Lower leg skin (tissue), 4 donors: Measurements from ENCODE around the gene EYA2. TPM values are rescaled to one million over a fixed set of nuclear protein-coding genes. Genes with fewer than 3 reads are reported as not detected.

Experiments
- DNase-seq, 2 donors: peaks; one replicate each; pipeline ENCODE4 v3.0.0-alpha.2; 2019; ENCODE audit warnings: low spot score in 2 of 2
- H3K4me3 ChIP-seq: fragments of 200-600 bp; sonication (generic); 2 replicates; pipeline ENCODE4 v1.5.1; 2017; ENCODE audit warnings: mild to moderate bottlenecking, low read depth; ENCODE audit not compliant: poor library complexity, severe bottlenecking
- CTCF ChIP-seq, 3 donors: fragments of 450-650 bp; IDR thresholded peaks; one replicate each; pipeline ENCODE4 v1.5.1; 2016; ENCODE audit warnings: antibody characterized with exemption in 3 of 3, mild to moderate bottlenecking in 3 of 3, moderate library complexity in 2 of 3
- POLR2A ChIP-seq, 2 donors: fragments of 450-650 bp; IDR thresholded peaks; one replicate each; pipeline ENCODE4 v1.6.1; 2016 to 2017; ENCODE audit warnings: antibody characterized with exemption in 2 of 2, mild to moderate bottlenecking in 1 of 2, moderate library complexity in 1 of 2
- WGBS, 2 donors: methylation state at CpG; one replicate each; pipeline ENCODE4 v1.1.5; 2018; 5-methylcytosine and 5-hydroxymethylcytosine counted together
- intact Hi-C: fragments of 100-400 bp; cut with DNase I; formaldehyde crosslinking; loops from one replicate; pipeline ENCODE4 v1.15.0; 2023; ENCODE audit warnings: low total_unique reads
- total RNA-seq, 4 donors: library from RNA; depleted of rRNA; stranded (reverse); fragments of >200 nt; gene quantifications; one replicate each; pipeline ENCODE4 v1.1.0, GENCODE V29; 2016

EYA2 gene
- total RNA-seq, 4 donors from 2014 or later, result 0.63 to 6.1 (median 3.3) TPM

DNA sequence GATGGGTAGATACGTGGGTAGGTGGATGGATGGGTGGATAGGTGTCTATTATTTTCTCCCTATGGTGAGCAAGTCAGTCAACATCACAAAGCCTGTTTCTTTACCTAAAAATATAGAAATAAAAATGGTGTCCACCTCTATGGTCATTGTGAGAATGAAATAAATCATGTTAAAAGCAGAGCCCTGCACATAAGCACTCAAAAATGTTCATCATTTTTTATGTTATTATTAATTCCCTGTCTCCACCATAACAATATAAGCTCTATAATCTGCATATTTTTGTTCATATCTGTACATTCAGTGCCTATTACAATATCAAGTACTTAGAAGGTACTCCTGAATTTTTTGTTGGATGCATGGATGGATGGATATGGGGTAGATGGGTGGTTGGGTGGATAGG is 284.2 kb downstream of the EYA2 start:
- TF ChIP-seq POLR2A (IDR thresholded peaks at IDR 0.05) (no peak), CTCF (IDR thresholded peaks at IDR 0.05) (no peak)
- WGBS, 2 donors, result 88 to 95% methylated on average over 1 of the region's 1 CpG
- intact Hi-C loops, result no loop called here
- no peak for DNase-seq
- H3K4me3 ChIP-seq, result no peak overlapping the region

DNA sequence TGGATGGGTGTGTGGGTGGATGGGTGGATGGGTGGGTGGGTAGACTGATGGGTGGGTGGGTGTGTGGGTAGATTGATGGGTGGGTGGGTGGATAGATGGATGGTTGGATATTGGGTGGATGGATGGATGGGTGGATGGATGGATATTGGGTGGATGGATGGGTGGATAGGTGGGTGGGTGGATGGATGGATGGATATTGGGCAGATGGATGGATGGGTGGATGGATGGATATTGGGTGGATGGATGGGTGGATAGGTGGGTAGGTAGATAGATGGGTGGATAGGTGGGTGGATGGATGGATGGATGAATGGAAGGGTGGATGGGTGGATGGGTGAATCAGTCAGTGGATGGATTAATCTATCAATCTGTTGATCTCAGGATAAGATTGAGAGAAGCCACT is 284.6 kb downstream of the EYA2 start:
- no peak for DNase-seq
- intact Hi-C loops, result no loop called here
- no peak overlapping the region for H3K4me3 ChIP-seq
- TF ChIP-seq POLR2A (IDR thresholded peaks at IDR 0.05) (no peak), CTCF (IDR thresholded peaks at IDR 0.05) (no peak)

GRCh38 chr20:47181056-47181862 is 286.6 kb downstream of the EYA2 start:
- TF ChIP-seq POLR2A (IDR thresholded peaks at IDR 0.05), result no peak
- TF ChIP-seq CTCF (IDR thresholded peaks at IDR 0.05), result no peak
- intact Hi-C loops, result no loop called here
- DNase-seq, result no peak
- no peak overlapping the region for H3K4me3 ChIP-seq
- 70 to 71% methylated on average over 5 of the region's 5 CpGs for WGBS, 2 donors

GRCh38 chr20:47183367-47183766 is 288.7 kb downstream of the EYA2 start:
- no peak for DNase-seq
- H3K4me3 ChIP-seq, result no peak overlapping the region
- WGBS, 2 donors, result 64 to 76% methylated on average over 9 of the region's 9 CpGs
- intact Hi-C loops, result no loop called here
- TF ChIP-seq POLR2A (IDR thresholded peaks at IDR 0.05) (no peak), CTCF (IDR thresholded peaks at IDR 0.05) (no peak)

DNA sequence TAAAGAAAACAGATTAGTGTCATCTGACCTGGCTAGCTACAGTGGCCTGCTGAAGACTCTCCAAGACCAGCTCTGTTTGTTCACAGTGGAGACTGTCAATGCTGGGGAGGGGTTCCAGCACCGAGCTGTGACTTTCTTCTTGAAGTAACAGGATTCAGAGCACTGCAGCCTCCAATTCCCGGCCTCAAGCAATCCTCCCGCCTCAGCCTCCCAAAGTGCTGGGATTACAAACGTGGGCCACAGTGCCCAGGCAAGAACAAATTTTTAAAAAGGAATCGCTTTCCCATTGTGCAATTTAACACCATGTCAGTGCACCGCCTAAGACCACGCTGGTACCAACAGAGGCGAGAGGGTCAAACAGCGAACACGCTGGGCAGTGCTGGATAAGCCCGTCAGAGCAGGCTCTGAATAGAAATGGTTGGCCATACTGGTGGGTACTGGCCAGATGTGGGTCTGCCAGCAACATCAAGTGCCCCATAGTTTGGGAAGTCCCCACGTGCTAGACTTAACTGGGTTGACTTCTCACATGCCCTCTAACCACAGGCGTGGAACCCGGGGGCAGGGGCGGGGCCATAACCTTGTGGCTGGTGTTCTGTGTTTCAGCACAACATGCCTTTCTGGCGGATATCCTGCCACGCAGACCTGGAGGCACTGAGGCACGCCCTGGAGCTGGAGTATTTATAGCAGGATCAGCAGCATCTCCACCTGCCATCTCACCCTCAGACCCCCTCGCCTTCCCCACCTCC is 293.0 kb downstream of the EYA2 start:
- intact Hi-C loops, result no loop called here
- H3K4me3 ChIP-seq, result no peak overlapping the region
- TF ChIP-seq POLR2A (IDR thresholded peaks at IDR 0.05) (no peak), CTCF (IDR thresholded peaks at IDR 0.05) (no peak)
- WGBS, 2 donors, result 65 to 70% methylated on average over 19 of the region's 19 CpGs
- no peak for DNase-seq
